Right ventricle myocardium inferior (tissue), 1 donor: ENCODE measurements around the gene MYO3B. TPM values are rescaled to one million over a fixed set of nuclear protein-coding genes. Genes with fewer than 3 reads are reported as not detected.
"Not testable (repeated sequence)": the region's sequence is repeated elsewhere in the genome, so short reads cannot be mapped to it uniquely, and the experiment has no call there.

Experiments
- ATAC-seq: fragments of 200-7000 bp; cut with Tn5 transposase; one replicate; pipeline ENCODE4 v1.9.1; 2020; ENCODE audit warnings: mild to moderate bottlenecking, moderate library complexity
- DNase-seq: peaks from one replicate; pipeline ENCODE4 v3.0.0; 2021; ENCODE audit errors: missing footprints
- intact Hi-C: fragments of 100-400 bp; cut with DNase I; formaldehyde crosslinking; loops from one replicate; pipeline ENCODE4 v1.11.0; 2022
- total RNA-seq: library from RNA; stranded (reverse); fragmentation: NEBNext Ultra II Directional; extraction: Animal tissue kit (Norgen Biotek cat#: 25700); gene quantifications from one replicate; pipeline ENCODE4 v1.2.1, GENCODE V29; 2021
- donor health status: DM: no; HTN: yes; CAD: no; lungs with severe emphysema.

The MYO3B gene
- total RNA-seq, 1 donor from 2014 or later: not detected

DNA sequence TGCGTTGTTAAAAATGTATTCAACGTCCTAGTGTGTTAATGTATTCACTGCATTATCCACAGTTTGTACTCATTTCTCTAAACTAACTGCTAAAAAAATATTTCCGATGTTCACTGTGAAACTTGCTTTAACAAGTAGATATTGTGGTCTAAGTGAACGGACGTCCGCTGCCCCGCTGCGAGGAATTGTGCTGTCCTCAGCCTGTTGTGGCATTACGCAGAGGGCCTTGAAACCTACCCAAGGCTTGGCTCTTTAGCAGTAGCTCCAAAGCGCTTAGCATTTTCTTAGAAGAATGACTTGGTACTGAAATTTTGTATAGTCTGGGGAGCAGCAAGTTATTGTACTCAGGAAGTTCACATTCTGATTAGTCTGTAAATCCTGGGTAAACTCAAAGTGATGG is 400.7 kb downstream of the MYO3B start:
- intact Hi-C loops: no loop called here
- ATAC-seq (no peak), DNase-seq (no peak)

DNA sequence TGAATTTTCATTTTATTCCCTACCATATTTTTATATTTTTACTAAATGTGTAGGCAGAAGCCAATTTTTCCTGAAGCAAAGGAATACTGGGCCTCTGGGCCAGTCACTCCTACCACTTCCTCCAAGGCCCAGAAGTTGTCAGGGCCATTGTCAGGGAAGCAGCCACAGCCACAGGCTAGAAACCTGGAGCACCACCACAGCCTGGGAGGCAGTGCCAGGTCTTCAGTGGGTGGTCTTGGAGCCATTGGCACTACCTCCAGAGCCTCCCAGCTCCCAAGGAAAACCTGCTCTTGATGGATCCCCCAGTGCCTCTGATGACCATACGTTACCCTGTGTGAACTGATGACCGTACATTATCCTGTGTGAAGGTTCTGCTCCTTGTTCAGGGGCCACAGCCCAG is 401.6 kb downstream of the MYO3B start:
- ATAC-seq (no peak), DNase-seq (no peak)
- intact Hi-C loops: no loop called here

DNA sequence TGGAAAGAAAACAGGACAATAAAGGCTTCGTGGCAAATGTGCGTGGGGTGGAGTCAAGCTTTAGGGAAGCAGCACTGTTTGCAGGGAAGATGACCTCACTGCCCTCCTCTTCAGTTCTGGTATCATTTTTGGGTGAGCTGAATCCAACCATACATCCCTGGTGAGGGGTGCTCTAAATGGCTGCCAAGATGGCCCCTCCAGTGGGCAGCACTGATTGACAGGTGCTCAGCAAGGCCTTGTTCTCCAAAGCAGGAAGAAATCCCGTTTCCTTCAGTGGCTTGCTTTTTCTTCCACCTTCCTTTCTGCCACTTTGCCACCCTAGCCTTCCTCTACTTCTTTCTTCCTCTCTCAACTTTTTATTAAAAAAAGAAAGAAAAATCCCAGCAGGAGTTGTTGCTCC is 404.4 kb downstream of the MYO3B start:
- intact Hi-C loops: no loop called here
- DNase-seq (no peak), ATAC-seq (no peak)

DNA sequence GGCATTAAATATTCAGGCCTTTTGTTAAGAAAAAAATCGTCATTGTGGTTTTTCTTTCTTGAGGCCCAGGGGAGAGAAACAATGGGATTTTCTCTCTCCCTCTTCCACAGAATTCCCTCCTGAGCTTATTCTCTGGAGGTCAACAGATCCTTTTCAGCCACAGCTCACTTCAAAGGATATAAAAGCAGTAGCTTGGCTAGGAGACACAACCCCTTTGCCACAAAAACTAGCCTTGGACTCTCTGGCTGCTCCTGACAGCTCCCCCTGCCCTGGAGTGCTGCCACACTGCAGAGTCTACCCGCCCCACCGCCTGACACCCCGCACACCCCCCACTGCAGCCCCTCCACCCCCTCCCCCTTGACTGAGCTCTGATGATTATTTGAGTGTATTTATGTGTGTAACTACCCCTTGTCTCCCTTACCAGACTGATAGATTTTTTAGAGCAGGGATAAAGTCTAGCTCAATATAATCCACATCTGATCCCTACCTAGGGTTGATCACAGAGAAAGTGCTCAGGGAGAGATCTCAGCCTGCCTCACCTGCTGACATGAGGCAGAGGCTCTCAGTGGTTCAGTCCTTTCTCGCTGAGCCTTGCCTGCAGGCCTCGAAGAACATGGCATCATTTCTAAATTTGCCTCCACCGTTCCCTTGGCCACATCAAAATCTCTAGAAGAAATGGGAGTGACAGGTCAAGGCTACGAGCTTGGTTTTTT is 405.0 kb downstream of the MYO3B start:
- intact Hi-C loops: no loop called here
- no peak for ATAC-seq
- no peak for DNase-seq

DNA sequence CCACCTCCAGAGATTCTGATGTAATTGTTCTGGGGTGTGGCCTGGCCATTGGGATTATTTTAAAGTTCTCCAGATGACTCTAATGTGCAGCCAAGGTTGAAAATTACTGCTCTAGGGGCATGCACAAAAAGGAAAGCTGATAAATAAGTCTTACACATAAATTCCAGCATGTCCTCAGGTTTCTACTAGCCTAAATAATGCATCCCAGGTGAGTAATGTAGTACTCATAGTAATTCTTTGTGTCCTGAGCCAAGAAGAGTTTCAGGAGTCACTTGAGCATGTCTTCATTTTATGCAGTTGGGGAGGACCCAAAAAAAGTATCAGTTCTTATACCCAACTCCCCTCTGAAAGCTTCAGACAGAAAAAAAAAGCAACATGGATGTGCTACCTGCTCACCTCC is 407.1 kb downstream of the MYO3B start:
- intact Hi-C loops: no loop called here
- ATAC-seq (no peak), DNase-seq (no peak)

DNA sequence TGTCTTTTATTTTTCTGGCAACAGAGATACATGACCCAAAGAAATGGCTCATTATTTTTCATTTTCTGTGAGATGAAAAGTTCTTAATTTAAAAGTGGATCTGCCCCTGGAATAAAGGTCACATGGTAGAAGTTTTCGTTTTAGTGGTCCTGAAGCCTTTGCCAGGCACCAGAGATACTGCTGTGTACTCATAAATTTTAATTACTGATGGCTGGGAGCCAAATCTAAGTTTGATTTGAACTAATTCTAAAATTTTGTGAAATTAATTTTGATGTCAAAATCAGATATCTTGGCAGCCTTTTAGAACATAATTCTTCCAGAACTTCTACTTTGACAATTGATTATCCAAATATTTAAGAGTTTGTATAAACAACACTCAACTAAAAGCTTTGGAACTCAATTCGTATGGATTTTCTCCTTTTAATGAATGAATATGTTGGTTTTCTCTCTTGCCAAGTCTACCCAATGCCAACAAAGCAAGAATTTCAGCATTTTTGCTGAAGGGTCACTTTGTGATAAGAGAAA is 408.7 kb downstream of the MYO3B start:
- ATAC-seq (no peak), DNase-seq (no peak)
- intact Hi-C loops: no loop called here

DNA sequence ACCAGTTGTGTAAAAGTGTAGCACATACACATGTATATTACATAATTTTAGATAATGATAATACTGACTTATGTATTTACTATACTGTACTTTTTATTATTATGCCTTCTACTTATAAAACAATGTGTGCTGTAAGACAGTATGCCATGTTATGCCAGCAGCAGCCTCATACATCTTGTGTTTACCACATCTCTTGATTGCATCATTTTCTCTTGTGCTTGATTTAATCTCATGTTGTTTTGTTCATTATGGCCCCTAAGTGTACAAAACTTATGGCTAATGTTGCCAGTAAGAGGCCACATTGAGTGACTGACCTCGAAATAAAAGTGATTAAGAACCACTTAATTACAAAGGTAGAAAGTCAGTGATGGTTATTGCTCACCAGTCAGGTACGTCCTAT is 409.2 kb downstream of the MYO3B start:
- intact Hi-C loops: no loop called here
- ATAC-seq (no peak), DNase-seq (no peak)

DNA sequence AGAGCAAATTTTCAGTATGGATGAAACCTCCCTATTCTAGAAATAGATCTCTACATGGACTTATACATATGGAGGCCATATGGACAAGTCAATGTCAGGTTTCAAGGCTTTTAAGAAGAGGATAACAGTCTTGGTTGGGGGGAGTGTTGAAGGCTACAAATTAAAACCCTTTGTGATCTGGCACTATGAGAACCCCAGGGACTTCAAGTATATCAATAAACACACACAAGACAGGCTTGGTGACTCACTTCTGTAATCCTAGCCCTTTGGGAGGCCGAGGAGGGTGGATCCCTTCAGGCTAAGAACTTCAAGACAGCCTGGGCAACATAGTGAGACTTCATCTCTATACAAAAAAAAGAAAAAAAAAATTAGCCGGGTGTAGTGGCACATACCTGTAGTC is 410.0 kb downstream of the MYO3B start:
- ATAC-seq (no peak), DNase-seq (no peak)
- intact Hi-C loops: no loop called here

DNA sequence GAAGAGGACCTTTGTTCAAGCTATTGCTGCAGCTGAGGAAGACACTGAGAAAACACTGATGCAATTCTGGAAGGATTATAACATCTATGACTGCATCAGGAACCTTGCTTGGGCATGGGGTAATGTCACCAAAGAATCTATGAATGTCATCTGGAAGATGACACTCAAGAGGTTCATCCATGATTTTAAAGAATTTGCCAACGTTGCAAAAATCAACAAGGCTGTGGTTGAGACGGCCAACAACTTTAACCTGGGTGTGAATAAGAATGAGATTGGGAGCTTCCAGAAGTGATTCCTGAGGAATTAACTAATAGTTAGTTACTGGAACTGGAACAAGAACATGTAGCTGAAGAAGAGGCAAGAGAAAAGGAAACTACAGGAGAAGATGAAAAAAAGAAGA is 410.8 kb downstream of the MYO3B start:
- DNase-seq (no peak), ATAC-seq (no peak)
- intact Hi-C loops: no loop called here

DNA sequence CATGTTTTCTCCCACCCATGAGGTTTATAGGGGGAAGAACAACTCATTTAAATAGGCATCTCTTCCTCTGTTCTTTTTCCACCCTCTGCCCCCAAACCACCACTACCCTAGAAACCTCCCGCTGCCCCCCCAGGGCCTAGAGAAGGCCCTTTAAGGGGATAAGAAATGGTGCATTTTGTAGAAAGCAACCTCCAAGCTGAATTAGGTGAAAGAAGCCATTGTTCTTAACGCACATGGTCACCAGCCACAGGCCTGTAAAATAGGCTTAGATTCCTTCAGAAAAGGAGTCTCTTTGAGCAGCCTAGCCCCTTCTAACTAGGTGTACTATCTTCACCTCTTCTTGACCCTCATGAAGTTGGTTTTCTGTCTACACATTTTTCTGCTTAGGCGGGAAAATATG is 418.6 kb downstream of the MYO3B start:
- intact Hi-C loops: no loop called here
- DNase-seq: no peak
- ATAC-seq: no peak

DNA sequence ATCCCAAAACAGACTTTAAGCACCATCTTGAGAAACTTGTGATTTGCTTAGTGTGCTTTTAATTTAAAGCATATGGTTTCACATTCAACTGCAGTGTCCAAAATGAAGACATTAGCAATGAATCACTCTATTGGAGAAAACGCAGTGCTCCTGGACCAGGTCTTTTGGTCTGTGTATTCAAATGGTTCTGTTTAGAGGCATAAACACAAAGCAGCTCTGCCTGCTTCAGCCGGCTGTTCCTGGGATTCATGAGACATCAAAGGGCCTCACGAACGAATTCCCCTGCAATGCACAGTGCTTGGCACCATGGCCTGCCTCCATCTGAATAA is 420.1 kb downstream of the MYO3B start:
- DNase-seq (no peak), ATAC-seq (no peak)
- intact Hi-C loops: no loop called here

DNA sequence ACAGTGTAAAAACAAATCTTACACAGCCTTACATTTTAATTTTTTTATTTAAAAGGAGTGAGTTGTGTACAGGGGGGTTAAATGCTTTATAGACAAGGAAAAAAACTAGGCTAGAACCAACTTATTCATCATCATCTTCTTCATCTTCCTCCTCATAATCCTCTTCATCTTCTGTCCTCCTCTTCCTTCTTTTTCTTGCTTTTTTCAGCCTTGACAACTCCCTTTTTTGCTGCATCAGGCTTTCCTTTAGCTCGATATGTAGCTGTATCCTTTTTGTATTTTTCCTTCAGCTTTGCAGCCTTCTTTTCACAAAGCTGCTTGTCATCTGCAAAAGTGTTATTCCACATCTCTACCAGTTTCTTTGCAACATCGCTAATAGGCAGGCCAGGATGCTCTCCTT is 423.5 kb downstream of the MYO3B start:
- intact Hi-C loops: no loop called here
- DNase-seq (no peak), ATAC-seq (no peak)

DNA sequence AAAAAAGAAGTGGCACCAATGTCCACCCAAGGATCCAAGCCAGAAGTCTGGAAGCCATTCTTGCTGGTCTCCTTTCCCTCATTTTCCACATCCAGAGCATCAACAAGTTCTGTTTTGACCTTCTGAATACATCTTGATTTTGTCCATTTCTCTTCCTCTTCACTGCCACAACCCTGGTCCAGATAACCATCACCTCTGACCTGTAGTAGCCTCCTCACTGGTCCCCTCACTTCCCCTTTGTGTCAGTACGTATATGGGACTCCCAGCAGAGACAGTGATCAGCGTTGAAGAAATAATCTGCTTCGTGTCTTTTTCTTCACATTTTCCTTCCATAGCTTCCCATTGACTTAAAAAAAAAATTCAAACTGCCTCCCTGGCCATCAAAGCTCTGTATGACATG is 427.9 kb downstream of the MYO3B start:
- intact Hi-C loops: no loop called here
- DNase-seq (no peak), ATAC-seq (no peak)

DNA sequence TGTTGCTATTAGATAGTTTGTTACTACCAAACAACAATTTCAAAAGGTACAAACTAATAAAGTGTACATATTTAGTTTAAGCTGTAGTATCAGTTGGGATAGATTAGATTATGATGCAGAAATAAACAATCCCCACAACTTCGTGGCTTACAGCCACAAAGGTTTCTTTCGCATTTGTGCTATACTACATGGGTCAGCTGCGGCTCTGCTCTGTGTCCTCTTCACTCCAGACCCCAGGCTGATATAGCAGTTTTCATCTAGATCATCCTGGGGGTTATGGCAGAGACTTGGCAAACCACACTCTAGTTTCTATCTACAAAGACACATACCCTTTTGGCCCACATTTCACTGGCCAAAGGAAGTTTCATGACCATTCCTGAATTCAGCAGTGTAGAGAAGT is 429.2 kb downstream of the MYO3B start:
- ATAC-seq (no peak), DNase-seq (no peak)
- intact Hi-C loops: no loop called here

DNA sequence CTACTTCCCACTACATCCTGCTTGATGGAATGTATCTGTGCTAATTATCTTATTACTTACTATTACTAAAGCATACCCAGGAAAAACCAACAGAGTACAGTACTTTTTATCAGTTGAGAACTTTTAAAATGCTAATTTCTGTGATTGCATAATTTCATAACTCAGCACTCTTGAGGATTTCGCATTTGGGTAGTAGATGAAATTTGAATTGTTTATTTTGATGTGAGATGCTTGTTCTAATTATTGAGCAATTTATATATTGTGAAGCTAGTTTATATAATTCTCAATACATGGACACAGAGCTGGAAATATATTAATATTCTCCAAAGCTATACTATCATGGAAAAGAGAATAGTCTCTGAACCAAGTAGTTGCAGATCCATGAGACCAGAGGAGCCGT is 432.7 kb downstream of the MYO3B start:
- no peak for ATAC-seq
- intact Hi-C loops: no loop called here
- no peak for DNase-seq

DNA sequence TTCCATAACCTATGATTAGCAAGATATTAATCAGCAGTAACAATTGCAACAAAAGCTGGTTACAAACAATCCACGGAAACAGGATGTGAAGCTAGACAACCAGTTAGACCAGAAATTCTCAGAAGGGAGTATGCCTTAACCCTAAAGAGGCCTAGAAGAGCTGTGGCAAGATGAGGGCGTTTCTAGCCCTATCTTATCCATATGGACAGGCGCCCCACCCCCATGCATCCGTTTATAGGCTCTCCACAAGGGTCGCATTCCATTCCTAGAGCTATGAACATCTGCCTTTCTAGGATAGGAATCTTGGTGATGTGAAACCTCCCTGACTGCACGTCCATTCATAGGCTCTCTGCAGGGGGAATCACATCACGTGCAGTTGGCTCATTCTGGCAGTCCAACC is 441.0 kb downstream of the MYO3B start:
- intact Hi-C loops, DNase-seq, ATAC-seq: not testable (repeated sequence)

DNA sequence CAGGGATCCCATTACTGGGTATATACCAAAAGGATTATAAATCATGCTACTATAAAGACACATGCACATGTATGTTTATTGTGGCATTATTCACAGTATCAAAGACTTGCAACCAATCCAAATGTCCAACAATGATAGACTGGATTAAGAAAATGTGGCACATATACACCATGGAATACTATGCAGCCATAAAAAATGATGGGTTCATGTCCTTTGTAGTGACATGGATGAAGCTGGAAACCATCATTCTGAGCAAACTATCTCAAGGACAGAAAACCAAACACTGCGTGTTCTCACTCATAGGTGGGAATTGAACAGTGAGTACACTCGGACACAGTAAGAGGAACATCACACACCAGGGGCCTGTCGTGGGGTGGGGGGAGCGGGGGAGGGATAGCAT is 457.1 kb downstream of the MYO3B start:
- intact Hi-C loops, ATAC-seq: not testable (repeated sequence)

DNA sequence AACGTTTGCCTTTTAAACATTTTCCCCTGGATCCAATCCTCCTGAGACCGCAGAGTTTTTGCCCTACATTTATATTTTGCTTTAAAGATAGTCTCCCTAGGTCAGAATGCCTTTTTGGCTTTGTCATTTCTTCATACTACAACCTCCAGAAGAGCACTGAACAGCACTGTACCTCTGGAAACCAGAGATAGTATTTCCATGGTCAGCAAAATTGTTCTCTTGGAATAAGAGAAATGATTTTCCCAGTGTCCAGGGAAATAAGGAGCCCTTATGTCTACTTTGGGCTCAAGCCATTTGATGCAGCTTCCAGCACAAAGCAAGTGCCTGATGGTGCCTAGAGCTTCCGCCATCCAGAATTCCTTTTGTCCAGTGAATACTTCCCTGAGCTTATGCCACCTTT is 461.7 kb downstream of the MYO3B start:
- ATAC-seq (no peak), DNase-seq (no peak)
- intact Hi-C loops: no loop called here

More for the DNA sequence above, 457.1 kb downstream of the MYO3B start:
- DNase-seq: not testable (repeated sequence)

DNA sequence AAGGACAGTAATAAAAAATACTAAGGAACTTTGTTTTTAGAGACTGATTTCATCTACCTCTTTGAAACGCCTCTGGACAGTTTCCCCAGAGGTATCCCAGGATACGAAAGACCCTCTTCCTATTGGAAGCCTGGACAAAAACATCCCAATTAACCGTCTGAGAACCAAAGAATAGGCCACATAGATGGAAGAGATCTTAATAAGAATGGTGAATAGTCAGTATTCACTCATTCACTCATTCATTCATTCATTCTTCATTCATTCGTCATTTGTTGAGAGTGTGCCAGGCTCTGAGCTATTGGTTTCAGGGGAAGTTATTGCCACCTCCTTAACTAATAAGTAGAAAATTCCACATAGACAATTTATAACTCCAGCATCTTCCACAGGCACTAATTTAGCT is 464.0 kb downstream of the MYO3B start:
- ATAC-seq (no peak), DNase-seq (no peak)
- intact Hi-C loops: no loop called here

DNA sequence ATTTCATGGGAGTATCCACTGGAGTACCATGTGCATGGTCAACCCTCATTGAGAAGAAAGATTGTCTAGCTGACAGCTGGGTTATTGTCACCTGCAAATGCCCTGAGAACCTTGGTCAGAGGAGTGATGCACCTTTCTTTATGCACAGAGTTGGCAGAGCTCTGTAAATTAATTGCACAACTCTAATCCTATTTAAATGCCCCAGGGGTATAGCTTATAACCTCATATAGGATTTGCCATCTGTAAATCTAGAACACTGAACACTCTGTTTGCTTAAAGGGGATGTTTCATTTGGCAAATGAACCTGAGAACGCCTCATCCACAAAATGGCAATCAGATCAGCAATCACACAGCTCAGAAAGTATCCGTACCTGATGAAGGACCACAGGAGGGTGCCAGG is 465.4 kb downstream of the MYO3B start:
- DNase-seq: no peak
- intact Hi-C loops: no loop called here
- ATAC-seq: no peak

DNA sequence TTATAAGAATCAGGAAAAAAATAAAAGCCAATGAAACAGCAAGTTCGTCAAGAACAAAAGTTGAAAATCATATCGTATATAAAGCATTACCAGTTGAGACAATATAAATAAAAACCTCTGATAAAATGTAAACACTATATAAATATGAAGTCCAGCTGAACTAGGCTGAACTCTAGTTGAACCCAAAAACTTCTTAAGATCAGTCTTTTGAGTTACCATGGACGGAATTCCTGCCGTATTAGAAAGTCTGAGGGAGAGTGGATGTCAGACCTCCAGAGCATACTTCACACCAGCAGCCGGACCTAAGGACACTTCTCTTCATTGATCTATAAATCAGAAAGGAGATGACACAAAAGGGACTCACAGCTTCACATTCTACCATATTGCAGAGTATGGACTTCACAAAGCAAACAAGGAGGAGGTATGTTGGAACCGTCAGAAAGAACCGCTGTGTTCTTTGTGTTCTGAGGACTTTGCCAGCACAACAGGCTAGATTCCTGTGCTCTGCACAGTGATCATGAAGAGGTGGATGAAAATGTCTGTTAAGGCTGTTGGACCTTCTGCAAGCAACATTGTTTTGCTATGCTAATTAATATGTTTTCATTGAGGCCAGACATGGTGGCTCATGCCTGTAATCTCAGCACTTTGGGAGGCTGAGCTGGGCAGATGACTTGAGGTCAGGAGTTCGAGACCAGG is 469.9 kb downstream of the MYO3B start:
- intact Hi-C loops: no loop called here
- no peak for DNase-seq
- ATAC-seq: no peak
